Adrenal gland (tissue), 12 donors: ENCODE results near the gene SERPINE3. TPM values are rescaled to one million over a fixed set of nuclear protein-coding genes. Genes with fewer than 3 reads are reported as not detected.

Experiments used
- DNase-seq, 7 donors: peaks; one replicate each; pipeline ENCODE4 v3.0.0-alpha.2; 2019 to 2020
- H3K27ac ChIP-seq, 5 donors: fragments of 200-600 bp; sonication (generic) in 4 of 5; 1 replicate in 3 of 5; 2 replicates in 2 of 5; pipeline versions ENCODE4 v1.5.1 to v1.8.0; 2016 to 2020; ENCODE audit warnings: mild to moderate bottlenecking in 1 of 5
- H3K27me3 ChIP-seq: fragments of 200-600 bp; 2 replicates; pipeline ENCODE4 v1.8.0; 2021
- H3K36me3 ChIP-seq, 2 donors: fragments of 200-600 bp; replicated peaks in 1 of 2; 1 replicate in 1 of 2; 2 replicates in 1 of 2; pipeline versions ENCODE4 v1.5.1 to v1.8.0; 2018 to 2022
- H3K4me1 ChIP-seq, 2 donors: fragments of 200-600 bp; replicated peaks in 1 of 2; 1 replicate in 1 of 2; 2 replicates in 1 of 2; pipeline versions ENCODE4 v1.5.1 to v1.8.0; 2018 to 2021
- H3K4me3 ChIP-seq, 4 donors: fragments of 200-600 bp; sonication (generic) in 3 of 4; one replicate each; pipeline ENCODE4 v1.5.1; 2016 to 2018
- H3K9me3 ChIP-seq, 3 donors: fragments of 200-600 bp; sonication (generic) in 1 of 3; replicated peaks in 1 of 3; 1 replicate in 2 of 3; 2 replicates in 1 of 3; pipeline versions ENCODE4 v1.5.1 to v1.8.0; 2016 to 2021
- CTCF ChIP-seq, 6 experiments: fragments of 450-650 bp in 4 of 6; fragments of 200-600 bp in 2 of 6; sonication (generic) in 1 of 6; IDR thresholded peaks; 1 replicate in 5 of 6; 2 replicates in 1 of 6; pipeline versions ENCODE4 v1.5.1 to v1.8.0; 2016 to 2021; ENCODE audit warnings: antibody characterized with exemption in 6 of 6, mild to moderate bottlenecking in 2 of 6, moderate library complexity in 1 of 6
- POLR2A ChIP-seq, 2 donors: fragments of 450-650 bp; IDR thresholded peaks; one replicate each; pipeline ENCODE4 v1.6.1; 2017; ENCODE audit warnings: antibody characterized with exemption in 2 of 2, mild to moderate bottlenecking in 2 of 2, moderate library complexity in 1 of 2
- WGBS, 4 donors: extraction: QIAGEN DNeasy Blood & Tissue Kit in 2 of 4; methylation state at CpG; one replicate each; pipeline versions ENCODE4 v1.1.5 to v1.1.7; 2013 to 2017; 5-methylcytosine and 5-hydroxymethylcytosine counted together
- intact Hi-C, 2 donors: fragments of 100-400 bp; cut with DNase I; formaldehyde crosslinking; loops; one replicate each; pipeline versions ENCODE4 v1.14.1 to v1.15.0; 2022 to 2023
- polyA plus RNA-seq, 3 donors: library from polyadenylated mRNA; stranded (reverse); fragments of 200-250 nt in 2 of 3; fragments of 350-450 nt in 1 of 3; fragmentation: Illumina TruSeq in 1 of 3; extraction: RNeasy Lipid Tissue Mini Kit (QIAGEN cat#74804) in 1 of 3; gene quantifications; one replicate each; pipeline ENCODE4 v1.2.3, GENCODE V29; 2013 to 2014
- total RNA-seq, 9 donors: library from RNA; depleted of rRNA in 4 of 9; stranded (reverse); fragments of >200 nt in 4 of 9; fragments of 120-200 nt in 1 of 9; fragmentation: NEBNext Ultra II Directional in 1 of 9; extraction: Animal tissue kit (Norgen Biotek cat#: 25700) in 1 of 9; gene quantifications; one replicate each; pipeline versions ENCODE4 v1.1.0 to v1.2.4, GENCODE V29; 2013 to 2023
- donor health status: healthy with polysubstance abuse.
- donor health status: Bipolar disorder and iron deficiency.
- donor health status: DM: yes; HTN: yes; CAD: no.
- donor health status: DM: no; HTN: no; CAD: no.
- donor health status: DM: no; HTN: no; CAD: no.
- donor health status: DM: yes; HTN: yes; CAD: no.

The SERPINE3 gene
- total and polyA plus RNA-seq, 12 donors = 0.07 to 0.33 TPM; not detected in 10

DNA sequence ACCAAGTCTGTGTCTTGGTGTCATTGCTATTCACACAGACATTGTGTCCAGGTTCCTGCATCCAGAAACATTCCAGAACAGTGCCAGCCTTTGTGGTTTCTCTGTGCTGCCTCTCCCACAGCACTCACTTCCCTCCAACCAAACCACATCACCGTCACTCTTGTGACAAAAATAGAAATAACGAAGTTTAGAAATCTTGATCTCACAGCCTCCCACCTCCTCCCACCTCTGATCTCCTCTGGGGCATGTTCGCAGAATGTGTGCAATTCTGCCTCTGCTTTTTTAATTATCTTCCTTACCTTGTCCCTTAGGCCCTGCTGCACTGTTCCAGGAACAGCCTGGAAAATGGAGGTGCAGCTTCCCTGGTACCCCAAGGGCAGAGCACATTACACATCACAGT, 8.7 kb upstream of the SERPINE3 start:
- no peak for TF ChIP-seq CTCF (IDR thresholded peaks at IDR 0.05)
- TF ChIP-seq POLR2A (IDR thresholded peaks at IDR 0.05) = no peak
- H3K4me1 ChIP-seq = no peaks in the 10 kb centered on the region
- no peaks in the 10 kb centered on the region for H3K9me3 ChIP-seq
- intact Hi-C loops = no loop called here
- no peak overlapping the region for H3K4me3 ChIP-seq
- DNase-seq = no peak
- H3K27me3 ChIP-seq = no peaks in the 10 kb centered on the region
- H3K36me3 ChIP-seq = no peaks in the 10 kb centered on the region
- H3K27ac ChIP-seq = no peak overlapping the region
- 59 to 77% (median 69%) methylated on average over 3 of the region's 3 CpGs for WGBS, 4 donors

DNA sequence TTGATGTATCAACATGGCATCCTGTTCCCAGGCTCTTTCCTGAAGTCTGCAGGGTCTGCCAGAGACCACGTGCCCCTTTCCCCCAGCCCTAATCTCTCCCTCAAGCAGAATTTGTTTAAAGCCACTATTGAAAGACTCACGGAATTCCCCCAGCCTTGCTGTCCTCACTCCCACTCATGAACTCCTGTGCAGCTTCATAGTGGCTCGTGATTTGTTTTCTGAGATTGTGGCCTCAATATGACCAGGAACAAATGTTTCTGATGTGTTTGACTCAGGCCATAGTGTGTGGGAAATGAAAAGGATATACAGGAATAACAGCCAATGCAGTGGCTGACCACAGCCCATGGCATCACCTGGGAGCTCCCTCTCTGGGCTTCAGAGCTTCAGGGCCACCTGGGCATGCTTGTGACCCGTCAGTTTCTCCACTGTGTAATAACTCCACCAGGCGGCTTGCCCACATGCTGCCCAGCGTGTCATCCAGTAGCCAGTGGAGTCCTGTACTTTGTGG, 8.1 kb upstream of the SERPINE3 start:
- no peak overlapping the region for H3K27ac ChIP-seq
- H3K4me1 ChIP-seq = no peaks in the 10 kb centered on the region
- H3K4me3 ChIP-seq = no peak overlapping the region
- H3K27me3 ChIP-seq = no peaks in the 10 kb centered on the region
- H3K36me3 ChIP-seq = no peaks in the 10 kb centered on the region
- WGBS, 4 donors = 52 to 78% (median 74%) methylated on average over 3 to 6 of the region's 6 CpGs
- H3K9me3 ChIP-seq = no peaks in the 10 kb centered on the region
- no peak for DNase-seq
- intact Hi-C loops = no loop called here
- TF ChIP-seq CTCF (IDR thresholded peaks at IDR 0.05) = no peak
- TF ChIP-seq POLR2A (IDR thresholded peaks at IDR 0.05) = no peak

DNA sequence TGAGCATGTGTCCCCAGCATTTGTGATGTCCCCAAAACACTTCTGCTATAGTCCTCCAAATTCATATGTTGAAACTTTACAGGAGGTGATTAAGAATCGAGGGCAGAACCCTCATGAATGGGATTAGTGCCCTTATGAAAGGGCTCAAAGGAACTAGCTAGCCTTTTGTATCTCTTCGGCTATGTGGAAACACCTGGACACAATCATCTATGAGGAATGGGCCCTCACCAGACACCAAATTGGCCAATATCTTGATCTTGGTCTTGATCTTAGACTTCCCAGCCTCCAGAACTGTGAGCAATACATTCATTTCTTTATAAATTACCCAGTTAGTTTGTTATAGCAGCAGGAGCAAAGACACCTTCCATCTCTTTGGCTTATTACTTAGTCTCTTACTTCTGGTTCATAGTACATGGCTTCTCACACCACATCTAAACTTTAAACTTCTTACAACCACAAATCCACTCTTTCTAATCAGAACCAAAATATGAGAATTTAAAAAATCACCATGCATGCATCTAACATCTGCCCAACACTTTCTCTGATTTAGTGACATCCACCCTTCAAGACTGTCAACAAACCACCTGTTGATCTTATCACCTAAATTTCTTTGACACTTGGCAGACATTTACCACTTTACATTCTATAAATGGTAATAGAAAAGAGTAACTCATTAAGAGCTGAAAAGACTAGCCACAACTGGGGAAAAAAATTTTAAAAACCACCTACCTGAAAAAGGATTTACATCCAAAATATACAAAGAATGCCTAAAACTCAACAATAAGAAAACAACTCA, 6.7 kb upstream of the SERPINE3 start:
- no peak for TF ChIP-seq CTCF (IDR thresholded peaks at IDR 0.05)
- TF ChIP-seq POLR2A (IDR thresholded peaks at IDR 0.05) = no peak

DNA sequence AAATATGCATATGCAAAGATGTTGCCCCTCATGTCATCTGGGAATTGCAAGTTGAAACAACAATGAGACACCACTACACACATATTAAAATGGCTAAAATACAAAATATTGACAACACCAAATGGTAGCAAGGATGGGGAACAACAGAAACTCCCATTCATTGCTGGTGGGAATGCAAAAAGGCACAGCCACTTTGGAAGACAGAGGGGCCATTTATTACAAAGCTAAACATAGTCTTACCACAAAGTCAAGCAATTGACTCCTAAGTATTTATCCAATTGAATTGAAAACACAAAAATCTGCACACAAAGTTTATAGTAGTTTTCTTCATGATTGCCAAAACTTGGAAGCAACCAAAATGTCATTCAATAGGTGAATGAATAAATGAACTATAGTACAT, 6.1 kb upstream of the SERPINE3 start:
- Histone ChIP-seq H3K4me3 (no peak overlapping the region), H3K27me3 (no peaks in the 10 kb centered on the region), H3K4me1 (no peaks in the 10 kb centered on the region), H3K36me3 (no peaks in the 10 kb centered on the region), H3K9me3 (no peaks in the 10 kb centered on the region), H3K27ac (no peak overlapping the region)
- DNase-seq = no peak
- TF ChIP-seq CTCF (IDR thresholded peaks at IDR 0.05) (no peak), POLR2A (IDR thresholded peaks at IDR 0.05) (no peak)
- intact Hi-C loops = no loop called here

More for the DNA sequence above, 6.7 kb upstream of the SERPINE3 start:
- no peaks in the 10 kb centered on the region for H3K4me1 ChIP-seq
- WGBS, 4 donors = 78 to 92% (median 80%) methylated on average over 2 of the region's 2 CpGs
- H3K27me3 ChIP-seq = no peaks in the 10 kb centered on the region
- H3K27ac ChIP-seq = no peak overlapping the region
- no peaks in the 10 kb centered on the region for H3K36me3 ChIP-seq
- no peak overlapping the region for H3K4me3 ChIP-seq
- H3K9me3 ChIP-seq = no peaks in the 10 kb centered on the region
- DNase-seq = no peak
- intact Hi-C loops = no loop called here
